ENCODE data around the gene LRPPRC. TPM values are rescaled to one million over a fixed set of nuclear protein-coding genes. Genes with fewer than 3 reads are reported as not detected.
"Not testable (repeated sequence)": the region's sequence is repeated elsewhere in the genome, so short reads cannot be mapped to it uniquely, and the experiment has no call there.

The LRPPRC gene
- total RNA-seq, 4 donors from 2014 or later = 35.7 to 65.0 (median 53.2) TPM

DNA sequence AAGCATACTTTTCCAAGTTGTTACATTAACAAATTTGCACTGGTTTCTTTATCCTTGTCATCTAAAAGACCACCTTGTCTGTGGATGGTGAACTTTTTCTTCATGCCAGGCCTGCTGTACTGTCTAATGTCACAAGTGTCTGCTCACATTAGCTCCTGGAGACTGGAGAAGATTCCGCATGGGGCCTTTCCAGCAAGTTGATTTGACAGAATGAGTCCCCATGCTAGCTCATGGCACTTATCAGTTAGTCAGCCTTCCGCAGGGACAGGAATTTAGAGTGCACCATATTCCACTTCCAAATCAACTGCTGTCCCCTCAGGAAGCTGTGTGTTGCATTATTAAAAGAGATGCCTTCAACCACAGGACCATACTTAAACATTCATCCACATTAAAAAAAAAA is 41.4 kb upstream of the LRPPRC start:
- H3K4me3 ChIP-seq = no peak overlapping the region
- no peak for DNase-seq
- no peaks in the 10 kb centered on the region for H3K36me3 ChIP-seq
- intact Hi-C loops (cut with DNase I) = no loop called here
- H3K4me1 ChIP-seq = no peaks in the 10 kb centered on the region
- H3K27ac ChIP-seq = no peak overlapping the region
- no peaks in the 10 kb centered on the region for H3K27me3 ChIP-seq
- 83 to 86% methylated on average over 1 of the region's 2 CpGs for WGBS, 2 donors
- TF ChIP-seq POLR2A (IDR thresholded peaks at IDR 0.05) = no peak
- H3K9me3 ChIP-seq = no peaks in the 10 kb centered on the region

DNA sequence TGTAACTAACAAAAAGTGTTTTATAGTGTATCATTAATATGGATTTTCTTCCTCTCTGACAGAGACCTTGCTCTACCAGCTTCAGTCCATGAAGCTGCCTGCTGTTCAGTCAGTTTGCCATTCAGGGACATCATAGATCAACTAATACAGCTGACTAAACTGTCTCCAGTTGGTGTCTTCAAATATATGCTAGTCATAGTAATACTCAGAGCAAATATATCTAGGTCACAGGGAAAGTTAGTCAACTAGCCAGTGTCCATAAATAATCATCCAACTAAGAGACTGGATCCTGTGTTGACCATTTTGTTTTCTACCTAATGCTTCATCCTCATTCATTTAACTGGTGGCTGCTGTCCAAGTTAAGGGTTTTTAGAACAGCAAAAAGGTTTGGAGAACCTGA is 38.2 kb upstream of the LRPPRC start:
- H3K27ac ChIP-seq = no peak overlapping the region
- no peak for TF ChIP-seq POLR2A (IDR thresholded peaks at IDR 0.05)
- TF ChIP-seq, protein P1, sequence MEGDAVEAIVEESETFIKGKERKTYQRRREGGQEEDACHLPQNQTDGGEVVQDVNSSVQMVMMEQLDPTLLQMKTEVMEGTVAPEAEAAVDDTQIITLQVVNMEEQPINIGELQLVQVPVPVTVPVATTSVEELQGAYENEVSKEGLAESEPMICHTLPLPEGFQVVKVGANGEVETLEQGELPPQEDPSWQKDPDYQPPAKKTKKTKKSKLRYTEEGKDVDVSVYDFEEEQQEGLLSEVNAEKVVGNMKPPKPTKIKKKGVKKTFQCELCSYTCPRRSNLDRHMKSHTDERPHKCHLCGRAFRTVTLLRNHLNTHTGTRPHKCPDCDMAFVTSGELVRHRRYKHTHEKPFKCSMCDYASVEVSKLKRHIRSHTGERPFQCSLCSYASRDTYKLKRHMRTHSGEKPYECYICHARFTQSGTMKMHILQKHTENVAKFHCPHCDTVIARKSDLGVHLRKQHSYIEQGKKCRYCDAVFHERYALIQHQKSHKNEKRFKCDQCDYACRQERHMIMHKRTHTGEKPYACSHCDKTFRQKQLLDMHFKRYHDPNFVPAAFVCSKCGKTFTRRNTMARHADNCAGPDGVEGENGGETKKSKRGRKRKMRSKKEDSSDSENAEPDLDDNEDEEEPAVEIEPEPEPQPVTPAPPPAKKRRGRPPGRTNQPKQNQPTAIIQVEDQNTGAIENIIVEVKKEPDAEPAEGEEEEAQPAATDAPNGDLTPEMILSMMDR (IDR thresholded peaks at IDR 0.05) = no peak
- H3K4me1 ChIP-seq = no peaks in the 10 kb centered on the region
- intact Hi-C loops (cut with DNase I) = no loop called here
- H3K36me3 ChIP-seq = no peaks in the 10 kb centered on the region
- no peak overlapping the region for H3K4me3 ChIP-seq
- H3K9me3 ChIP-seq = no peaks in the 10 kb centered on the region
- DNase-seq = no peak
- no peaks in the 10 kb centered on the region for H3K27me3 ChIP-seq

DNA sequence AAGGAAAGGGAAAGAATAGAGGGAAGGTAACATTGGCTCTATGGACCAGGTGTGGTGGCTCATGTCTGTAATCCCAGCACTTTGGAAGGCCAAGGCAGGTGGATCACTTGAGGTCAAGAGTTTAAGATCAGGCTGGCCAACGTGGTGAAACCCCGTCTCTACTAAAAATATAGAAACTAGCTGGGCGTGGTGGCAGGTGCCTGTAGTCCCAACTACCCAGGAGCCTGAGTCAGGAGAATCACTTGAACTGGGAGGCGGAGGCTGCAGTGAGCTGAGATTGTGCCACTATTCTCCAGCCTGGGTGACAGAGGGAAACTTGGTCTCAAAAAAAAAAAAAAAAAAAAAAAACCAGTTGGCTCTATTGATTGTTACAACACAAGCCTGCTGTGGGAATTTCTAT is 31.3 kb upstream of the LRPPRC start:
- H3K9me3 ChIP-seq; H3K36me3 ChIP-seq; H3K27ac ChIP-seq; H3K27me3 ChIP-seq; H3K4me3 ChIP-seq; DNase-seq; intact Hi-C loops (cut with DNase I); H3K4me1 ChIP-seq: not testable (repeated sequence)
- WGBS, 2 donors = 56 to 61% methylated on average over 2 to 4 of the region's 4 CpGs

DNA sequence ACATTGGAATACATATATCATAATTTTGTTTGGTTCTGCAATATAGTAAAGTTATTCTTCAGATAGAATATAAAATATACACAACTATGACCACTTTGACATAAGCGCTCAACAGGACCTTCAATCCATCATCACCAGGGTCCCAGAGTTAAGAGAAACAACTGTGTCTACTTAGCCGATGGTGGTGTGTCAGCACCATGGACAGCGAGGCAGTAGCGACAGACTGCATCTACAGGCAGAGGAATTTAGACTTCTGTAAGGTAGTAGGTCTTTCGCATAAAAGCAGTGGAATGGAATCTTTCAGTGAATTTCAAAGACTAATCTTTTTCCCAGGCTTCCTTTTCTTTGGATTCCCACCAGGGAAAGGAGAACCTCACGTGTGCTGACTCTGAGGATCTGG is 20.5 kb upstream of the LRPPRC start:
- TF ChIP-seq, protein P1 (IDR thresholded peaks at IDR 0.05) = no peak
- TF ChIP-seq POLR2A (IDR thresholded peaks at IDR 0.05) = no peak
- WGBS, 2 donors = 27 to 44% methylated on average over 6 of the region's 6 CpGs
- DNase-seq = no peak

GRCh38 chr2:44015239-44015638 is 19.4 kb upstream of the LRPPRC start:
- peaks cover 0 to 16% (median 0%) of the 10 kb centered on the region in 4 donors for H3K27me3 ChIP-seq
- no peaks in the 10 kb centered on the region for H3K9me3 ChIP-seq
- TF ChIP-seq, protein P1 (IDR thresholded peaks at IDR 0.05) = no peak
- no peak for TF ChIP-seq POLR2A (IDR thresholded peaks at IDR 0.05)
- H3K27ac ChIP-seq = no peak overlapping the region
- intact Hi-C loops (cut with DNase I) = no loop called here
- 75 to 78% methylated on average over 4 of the region's 4 CpGs for WGBS, 2 donors
- DNase-seq = no peak
- no peaks in the 10 kb centered on the region for H3K4me1 ChIP-seq
- no peaks in the 10 kb centered on the region for H3K36me3 ChIP-seq
- no peak overlapping the region for H3K4me3 ChIP-seq

More for the DNA sequence above, 20.5 kb upstream of the LRPPRC start:
- Histone ChIP-seq H3K27ac (no peak overlapping the region), H3K4me1 (no peaks in the 10 kb centered on the region), H3K4me3 (no peak overlapping the region), H3K27me3 (peaks cover 0 to 11% (median 0%) of the 10 kb centered on the region in 4 donors), H3K9me3 (no peaks in the 10 kb centered on the region), H3K36me3 (no peaks in the 10 kb centered on the region)
- intact Hi-C loops (cut with DNase I) = no loop called here

DNA sequence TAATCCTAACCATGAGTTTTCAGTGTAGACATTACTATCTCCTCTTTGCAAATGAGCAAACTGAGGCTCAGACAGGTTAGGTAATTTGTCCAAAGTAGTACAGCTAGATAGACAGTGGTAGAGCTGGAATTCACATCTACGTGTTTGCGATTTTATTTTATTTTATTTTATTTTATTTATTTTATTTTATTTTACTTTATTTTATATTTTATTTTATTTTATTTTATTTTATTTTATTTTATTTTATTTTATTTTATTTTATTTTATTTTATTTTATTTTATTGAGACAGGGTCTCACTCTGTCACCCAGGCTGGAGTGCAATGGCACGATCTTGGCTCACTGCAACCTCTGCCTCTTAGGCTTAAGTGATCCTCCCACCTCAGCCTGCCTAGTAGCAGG is 17.4 kb upstream of the LRPPRC start:
- intact Hi-C loops (cut with DNase I); H3K27ac ChIP-seq; DNase-seq; H3K4me1 ChIP-seq; H3K36me3 ChIP-seq; H3K4me3 ChIP-seq; H3K9me3 ChIP-seq: not testable (repeated sequence)
- 86 to 91% methylated on average over 3 of the region's 3 CpGs for WGBS, 2 donors
- H3K27me3 ChIP-seq = peaks cover 0 to 23% (median 0%) of the 10 kb centered on the region in 4 donors

DNA sequence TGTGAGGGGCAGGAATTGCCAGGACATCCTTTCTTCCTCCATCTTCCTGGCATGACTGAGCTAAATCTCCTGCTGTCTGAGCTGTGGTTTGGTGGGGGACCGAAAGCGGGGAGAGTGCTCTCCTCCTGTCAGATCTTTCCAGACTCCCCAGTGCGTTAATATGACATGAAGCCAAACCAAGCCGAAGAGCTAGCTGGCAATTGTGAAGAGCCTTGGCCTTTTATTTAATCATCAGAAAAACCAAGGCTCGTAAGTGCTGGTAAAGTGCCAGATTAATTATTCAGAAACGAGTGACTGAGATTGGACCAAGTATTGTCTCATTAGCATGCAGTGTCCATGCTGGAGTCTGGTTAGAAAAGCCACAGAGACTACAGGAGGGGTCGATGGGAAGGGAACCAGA is 14.5 kb upstream of the LRPPRC start:
- Histone ChIP-seq H3K36me3 (no peaks in the 10 kb centered on the region), H3K4me3 (no peak overlapping the region), H3K9me3 (no peaks in the 10 kb centered on the region), H3K27me3 (peaks cover 0 to 23% (median 0%) of the 10 kb centered on the region in 4 donors), H3K4me1 (no peaks in the 10 kb centered on the region), H3K27ac (no peak overlapping the region)
- WGBS, 2 donors = 49 to 60% methylated on average over 7 of the region's 7 CpGs
- intact Hi-C loops (cut with DNase I) = no loop called here
- DNase-seq = no peak
- TF ChIP-seq POLR2A (IDR thresholded peaks at IDR 0.05) = no peak
- TF ChIP-seq, protein P1 (IDR thresholded peaks at IDR 0.05) = no peak
